Measurements from ENCODE around the gene AMIGO2.

Gene AMIGO2

GRCh38 chr12:47098099-47098498 is 18.3 kb upstream of the AMIGO2 start:
- DNase-seq (ENCODE audit: low read depth in 2 of 2) = no peak

- DNase-seq (ENCODE audit: low read depth in 2 of 2) = no peak
Observed at GRCh38 chr12:47097276-47097896, 17.6 kb upstream of the AMIGO2 start.

DNA sequence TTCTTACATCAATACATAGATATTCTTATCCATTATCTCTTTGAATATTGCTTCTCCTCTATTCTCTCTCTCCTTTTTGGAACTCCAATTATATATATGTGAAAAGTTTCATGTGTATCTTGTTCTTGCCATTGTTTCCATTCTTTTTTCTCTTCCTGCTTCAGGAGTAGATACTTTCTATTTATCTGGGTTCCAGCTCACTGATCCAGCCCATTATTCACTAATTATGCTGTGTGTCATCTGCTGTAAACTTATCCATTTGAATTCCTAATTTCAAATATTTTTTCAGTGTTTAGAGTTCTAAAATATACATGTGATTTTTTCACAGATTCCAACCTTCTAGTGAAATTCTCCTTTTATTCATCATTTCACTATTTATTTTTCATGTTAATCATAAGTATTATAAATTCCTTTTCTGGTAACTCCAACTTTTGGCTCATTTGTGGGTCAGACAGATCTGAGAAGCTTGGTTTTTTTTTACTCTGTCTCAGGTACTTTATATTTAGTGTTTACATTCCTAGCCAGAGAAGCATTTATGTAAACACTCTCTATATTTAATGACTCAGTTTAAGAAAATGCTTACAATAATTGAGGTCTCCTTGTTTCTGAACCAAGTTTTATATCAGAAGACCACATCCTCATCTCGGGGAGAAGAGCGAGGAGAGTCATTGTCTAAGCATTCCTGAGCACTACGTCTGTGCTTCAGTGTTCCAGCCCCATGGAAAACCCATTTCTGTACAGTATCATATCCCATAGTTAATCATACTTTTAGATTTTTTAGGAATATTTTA is 15.9 kb upstream of the AMIGO2 start:
- DNase-seq (ENCODE audit: low read depth in 2 of 2) = no peak

DNA sequence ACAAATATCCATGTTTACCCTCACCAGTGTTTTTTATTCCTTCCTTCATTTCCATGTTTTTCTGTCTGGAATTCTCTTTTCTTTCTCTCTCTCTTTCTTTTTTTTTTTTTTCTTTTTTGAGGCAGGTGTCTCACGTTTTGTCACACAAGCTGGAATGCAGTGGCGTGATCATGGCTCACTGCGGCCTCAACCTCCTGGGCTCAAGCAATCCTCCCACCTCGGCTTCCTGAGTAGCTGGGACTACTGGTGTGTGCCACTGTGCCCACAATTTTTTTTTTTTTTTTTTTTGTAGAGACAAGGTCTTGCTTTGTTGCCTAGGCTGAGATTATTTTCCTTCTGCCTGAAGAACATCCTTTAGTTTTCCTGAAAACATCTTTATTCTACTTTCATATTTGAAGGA is 15.0 kb upstream of the AMIGO2 start:
- DNase-seq (ENCODE audit: low read depth in 2 of 2) = no peak

GRCh38 chr12:47091009-47091408 is 11.2 kb upstream of the AMIGO2 start:
- DNase-seq (ENCODE audit: low read depth in 2 of 2) = no peak

DNA sequence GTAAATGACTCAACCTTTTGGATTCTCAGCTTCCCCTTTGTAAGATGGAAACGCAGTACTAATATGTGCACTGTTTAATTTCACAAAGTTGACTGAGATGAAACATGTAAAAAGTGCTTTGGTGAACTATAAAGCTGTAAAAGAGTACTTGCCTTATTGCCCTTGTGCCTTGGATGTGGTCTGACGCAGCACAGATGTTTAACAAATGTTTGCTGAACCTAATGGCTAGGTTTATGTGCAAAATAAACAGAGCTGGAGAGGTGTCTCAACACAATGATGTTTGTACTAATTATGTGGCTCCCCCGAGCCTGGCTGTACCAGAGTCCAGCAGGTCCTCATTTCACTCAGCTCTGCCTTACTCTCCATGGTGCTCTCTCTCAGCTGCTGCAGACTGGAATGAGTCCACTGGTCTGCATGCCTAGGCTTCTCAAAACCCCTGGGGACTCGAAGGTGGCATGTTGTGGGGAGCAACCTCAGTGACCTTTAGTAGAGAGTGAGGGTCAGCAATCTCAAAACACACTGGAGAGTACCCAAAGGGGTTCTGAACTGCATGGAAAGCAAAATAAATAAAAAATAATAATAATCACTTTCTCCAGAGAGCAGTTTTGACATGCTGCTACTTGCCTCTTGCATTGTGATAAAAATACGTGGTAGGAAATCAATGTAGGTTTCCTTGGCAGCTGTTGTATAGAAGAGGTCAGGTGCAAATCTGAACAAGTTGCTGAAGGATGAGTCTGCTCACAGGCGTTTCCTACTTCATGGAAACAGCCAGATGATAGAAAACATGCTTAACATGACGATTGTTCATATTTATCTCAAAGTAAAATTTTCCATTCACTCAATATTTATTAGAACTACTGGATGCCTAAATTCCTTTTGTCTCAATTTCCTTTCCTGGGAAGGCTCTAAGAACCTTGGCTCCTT is 8.5 kb upstream of the AMIGO2 start:
- no peak for DNase-seq (ENCODE audit: low read depth in 2 of 2)

DNA sequence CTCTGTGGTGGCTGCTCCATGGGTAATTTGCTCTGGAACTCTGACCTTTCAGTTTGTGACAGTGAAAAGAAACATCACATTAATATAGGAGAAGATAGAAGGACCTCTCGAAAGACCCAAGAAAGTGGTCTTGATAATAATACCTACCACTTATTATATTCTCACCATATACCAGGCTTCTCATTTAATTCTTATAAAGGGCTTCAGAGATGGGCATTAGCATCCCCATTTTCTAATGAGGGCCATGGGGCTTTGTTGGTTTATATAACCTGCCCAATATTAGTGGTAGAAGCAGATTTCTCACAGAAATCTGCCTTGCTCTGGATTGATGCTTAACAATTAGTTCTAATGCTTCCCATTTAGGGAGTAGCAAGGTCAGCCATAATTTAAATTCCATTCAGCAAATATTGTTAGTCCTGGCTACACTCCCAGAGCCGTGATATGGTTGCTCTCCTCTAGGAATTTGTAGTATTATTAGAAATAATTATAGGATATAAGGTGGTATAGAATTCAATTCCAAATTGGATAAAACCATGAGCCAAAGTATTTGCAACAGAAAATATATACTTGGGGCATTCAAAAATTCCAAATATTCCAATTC is 7.4 kb upstream of the AMIGO2 start:
- no peak for DNase-seq (ENCODE audit: low read depth in 2 of 2)

DNA sequence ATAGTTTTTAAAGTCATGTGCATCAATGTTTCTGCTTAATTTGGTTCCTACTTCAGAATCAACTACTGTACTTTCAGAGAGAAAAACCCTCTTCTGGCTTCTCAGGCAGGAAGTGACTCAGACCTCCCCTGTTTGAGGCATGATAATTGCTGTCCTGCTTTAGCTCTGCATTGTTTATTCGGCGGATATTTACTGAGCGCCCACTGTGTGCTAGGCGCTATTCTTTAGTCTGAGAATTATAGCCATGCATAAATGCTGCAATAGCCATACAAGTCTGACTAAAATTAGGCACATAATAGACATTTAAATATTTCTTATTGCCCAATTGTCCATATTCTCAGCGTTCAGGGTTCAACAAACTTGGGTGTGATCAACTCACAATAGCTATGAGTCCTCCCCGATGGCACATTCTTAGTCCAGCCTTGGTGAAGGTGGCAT is 6.1 kb upstream of the AMIGO2 start:
- peak in 1 of 2 donors; percentile 32 for DNase-seq (ENCODE audit: low read depth in 2 of 2)

DNA sequence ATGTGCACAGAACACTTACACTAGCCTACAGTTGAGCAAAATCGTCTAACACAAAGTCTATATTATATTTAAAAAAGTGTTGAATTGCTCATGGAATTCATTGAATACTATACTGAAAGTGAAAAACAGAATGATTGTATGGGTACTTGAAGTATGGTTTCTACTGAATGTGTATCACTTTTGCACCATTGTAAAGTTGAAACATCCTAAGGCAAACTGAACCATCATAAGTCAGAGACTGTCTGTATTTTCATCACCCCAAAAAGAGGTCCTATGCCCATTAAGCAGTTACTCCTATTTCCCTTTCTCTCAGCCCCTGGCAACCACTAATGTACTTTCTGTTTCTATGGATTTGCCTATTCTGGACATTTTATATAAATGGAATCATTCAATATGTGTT is 4.4 kb upstream of the AMIGO2 start:
- DNase-seq (ENCODE audit: low read depth in 2 of 2) = no peak

DNA sequence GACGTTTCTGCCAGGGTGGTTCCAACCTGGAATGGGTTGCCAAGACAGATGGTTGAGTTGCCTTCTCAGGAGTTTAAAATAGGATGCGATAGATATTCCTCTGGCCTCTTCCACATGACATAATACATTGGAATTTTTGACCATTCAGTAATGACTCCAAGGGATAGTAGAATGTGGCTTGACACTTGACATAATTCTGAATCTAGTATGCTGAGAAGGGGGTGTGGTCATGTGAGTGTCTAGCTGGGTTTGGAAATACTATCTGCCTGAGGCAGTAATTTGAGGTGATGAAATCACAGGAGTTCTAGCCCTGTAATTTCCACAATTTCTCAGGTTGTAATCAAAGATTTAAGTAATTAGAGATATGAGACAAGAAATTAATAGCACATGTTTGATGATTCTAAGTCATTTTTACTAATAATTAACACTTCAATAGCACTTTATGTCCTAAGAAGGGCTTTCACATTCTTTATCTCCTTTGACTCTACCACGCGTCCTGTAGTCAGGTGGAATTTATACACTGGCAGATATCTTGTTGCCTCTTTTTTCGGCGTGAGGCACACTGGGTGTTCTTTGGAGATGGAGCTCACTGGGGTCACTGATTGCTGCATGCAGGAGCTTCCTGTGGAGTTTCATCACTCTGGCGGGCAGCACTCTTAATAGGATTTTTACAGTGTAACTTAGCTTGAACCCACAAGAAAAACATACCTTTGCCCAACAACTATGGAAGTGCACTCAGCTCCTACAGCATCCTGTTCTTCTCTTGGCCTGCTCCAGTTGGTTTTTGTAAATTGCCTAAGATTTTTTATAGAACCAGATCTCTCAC is 3.2 kb upstream of the AMIGO2 start:
- no peak for DNase-seq (ENCODE audit: low read depth in 2 of 2)

- no peak for DNase-seq (ENCODE audit: low read depth in 2 of 2)
Observed at GRCh38 chr12:47082283-47082682, 2.5 kb upstream of the AMIGO2 start.

GRCh38 chr12:47080725-47081502 is 1.2 kb upstream of the AMIGO2 start:
- peak; percentile 30 to 39 for DNase-seq (ENCODE audit: low read depth in 2 of 2)

DNA sequence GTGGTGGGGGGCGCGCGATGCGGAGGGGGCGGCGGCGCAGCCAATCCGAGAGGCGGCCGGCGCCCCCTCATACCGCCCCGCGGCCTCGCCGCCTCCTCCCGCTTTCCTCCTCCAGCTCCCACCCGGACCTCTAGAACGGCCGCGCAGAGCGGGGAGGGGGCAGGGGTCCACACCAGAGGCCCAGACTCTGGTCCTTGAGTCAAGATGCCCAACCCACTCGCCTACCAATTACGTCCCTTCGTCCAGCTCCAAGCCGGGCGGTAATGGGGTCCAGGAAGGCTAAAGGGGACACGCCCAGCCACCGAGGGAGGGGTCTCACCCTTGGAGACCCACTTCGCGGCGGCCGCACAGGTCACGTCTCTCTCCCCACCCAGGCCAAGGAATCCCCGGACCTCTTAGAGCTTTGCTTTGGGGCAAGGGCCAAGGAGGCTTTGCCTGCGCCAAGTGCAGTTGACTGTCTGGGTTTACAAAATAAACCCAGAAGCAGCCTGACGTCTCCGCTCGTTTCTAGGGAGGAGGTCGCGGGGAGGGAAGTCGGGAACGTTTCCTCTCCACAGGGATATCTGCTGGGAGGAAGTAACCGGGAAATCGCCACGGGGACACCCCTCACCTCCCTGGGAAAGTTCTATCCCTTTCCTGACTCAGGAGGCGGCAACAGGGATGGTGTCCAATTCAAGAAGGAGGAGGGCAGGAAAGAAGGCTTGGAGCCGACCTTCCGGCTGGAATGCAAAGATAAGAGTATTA is 394 bp upstream of the AMIGO2 start:
- peak in 1 of 2 donors; percentile 24 for DNase-seq (ENCODE audit: low read depth in 2 of 2)

- peak; percentile 35 to 36 for DNase-seq (ENCODE audit: low read depth in 2 of 2)
Observed at GRCh38 chr12:47078733-47079467, 859 bp downstream of the AMIGO2 start.

DNA sequence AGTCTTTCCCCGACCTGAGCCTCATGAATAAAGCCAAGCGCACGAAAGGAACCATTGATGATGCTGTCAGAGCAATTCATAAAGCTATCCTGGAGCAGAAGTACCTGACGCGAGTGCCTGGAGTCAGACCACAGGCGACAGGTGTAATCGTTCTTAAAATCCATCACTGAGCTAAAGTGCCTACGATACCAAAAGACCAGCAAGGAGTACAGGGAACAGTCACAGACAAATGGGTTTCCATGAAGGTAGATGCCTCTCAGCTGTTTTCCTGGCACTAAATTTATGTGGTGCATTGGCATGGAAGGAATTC is 1.7 kb downstream of the AMIGO2 start:
- DNase-seq (ENCODE audit: low read depth in 2 of 2) = no peak

DNA sequence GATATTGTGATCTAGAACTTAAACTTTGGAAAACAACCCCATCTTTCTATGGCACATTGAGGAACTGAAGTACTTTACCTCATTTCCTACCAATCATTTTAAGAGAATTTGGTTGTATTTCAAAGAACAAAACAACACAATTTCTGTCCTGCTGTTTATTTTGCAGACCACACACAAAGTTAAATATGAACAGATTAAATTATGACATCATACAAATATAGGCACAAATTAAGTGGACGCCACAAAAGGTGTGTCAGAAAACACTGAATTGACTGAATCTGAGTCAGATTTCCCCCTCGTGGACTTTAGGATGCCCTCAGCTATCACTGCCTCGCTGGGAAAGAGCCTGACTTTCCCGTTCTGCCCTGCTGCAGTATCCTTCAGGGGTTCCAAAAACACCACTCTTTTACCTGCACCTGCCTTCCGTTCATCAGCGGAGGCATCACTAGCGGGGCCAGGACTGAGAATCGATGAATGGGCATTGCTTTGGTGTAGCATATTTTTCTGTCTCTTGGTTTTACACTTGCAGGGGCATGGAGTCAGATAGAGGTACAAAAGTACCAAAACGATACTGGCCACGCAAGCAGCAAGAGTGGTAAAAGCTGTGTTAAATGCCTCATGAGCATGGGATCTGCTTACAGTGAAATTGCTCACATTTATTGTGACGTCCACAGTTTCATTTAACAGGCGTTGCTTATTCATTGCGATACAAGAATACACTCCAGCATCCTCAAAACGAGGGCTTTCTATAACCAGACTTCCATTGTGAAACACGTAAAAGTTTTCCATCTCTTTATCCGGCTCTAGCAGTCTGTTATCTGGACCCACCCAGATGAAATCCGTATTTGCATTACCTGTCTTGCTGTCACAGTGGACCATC is 2.3 kb downstream of the AMIGO2 start:
- DNase-seq (ENCODE audit: low read depth in 2 of 2) = no peak

- DNase-seq (ENCODE audit: low read depth in 2 of 2) = no peak
Observed at GRCh38 chr12:47075192-47076084, 4.3 kb downstream of the AMIGO2 start.

Measured in stimulated activated CD8-positive, alpha-beta memory T cell treated with anti-CD3 and anti-CD28 coated beads, Interleukin-15, amount 100 ng/mL, for 48 hours (primary cell).